Activated CD4-positive, alpha-beta T cell treated with anti-CD3 and anti-CD28 coated beads, Interleukin-10, Interleukin-2, amounts not matched to agents 100 ng/mL and 50 ng/mL, durations not matched to agents 16 hours and 8 hours (primary cell): Measurements from ENCODE around the gene CA5A.

Experiments used
- DNase-seq: peaks from one replicate; pipeline ENCODE4 v3.0.0-alpha.2; 2020

The CA5A gene

DNA sequence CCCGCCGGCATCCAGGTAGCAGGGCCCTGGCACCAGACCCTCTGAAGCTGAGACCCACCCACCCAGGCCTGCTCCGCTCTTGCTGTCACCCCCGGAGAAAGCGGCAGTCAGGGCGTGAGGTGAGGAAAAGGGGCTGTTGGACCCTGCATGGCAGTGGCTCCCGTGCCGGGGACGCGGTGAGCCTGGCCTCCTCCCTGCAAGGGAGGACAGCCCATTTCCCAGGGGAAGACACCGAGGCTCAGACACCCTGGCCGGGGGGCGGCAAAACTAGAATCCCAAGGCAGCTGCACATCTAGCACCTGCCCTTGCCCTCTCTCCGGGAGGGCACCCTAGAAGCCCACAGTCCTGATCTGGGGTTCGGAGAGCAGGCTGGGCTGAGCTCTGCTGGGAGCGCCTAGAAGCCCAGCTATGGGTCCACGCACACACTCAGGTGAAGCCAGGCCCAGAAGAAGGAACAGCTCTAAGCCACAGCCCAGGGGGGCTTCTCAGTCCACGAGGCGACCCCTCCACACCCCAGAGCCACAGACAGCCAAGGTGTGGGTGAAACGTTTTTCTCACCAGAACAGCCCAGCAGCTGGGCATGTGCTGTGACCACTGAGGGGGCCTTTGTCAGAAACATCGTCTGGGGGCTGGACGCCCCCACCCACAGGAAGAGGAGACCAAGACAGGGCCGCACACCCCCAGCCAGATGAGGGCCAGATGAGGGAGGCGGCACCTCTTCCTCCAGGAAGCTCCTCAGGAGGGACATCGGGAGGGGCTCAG, 89.4 kb downstream of the CA5A start:
- no peak for DNase-seq

DNA sequence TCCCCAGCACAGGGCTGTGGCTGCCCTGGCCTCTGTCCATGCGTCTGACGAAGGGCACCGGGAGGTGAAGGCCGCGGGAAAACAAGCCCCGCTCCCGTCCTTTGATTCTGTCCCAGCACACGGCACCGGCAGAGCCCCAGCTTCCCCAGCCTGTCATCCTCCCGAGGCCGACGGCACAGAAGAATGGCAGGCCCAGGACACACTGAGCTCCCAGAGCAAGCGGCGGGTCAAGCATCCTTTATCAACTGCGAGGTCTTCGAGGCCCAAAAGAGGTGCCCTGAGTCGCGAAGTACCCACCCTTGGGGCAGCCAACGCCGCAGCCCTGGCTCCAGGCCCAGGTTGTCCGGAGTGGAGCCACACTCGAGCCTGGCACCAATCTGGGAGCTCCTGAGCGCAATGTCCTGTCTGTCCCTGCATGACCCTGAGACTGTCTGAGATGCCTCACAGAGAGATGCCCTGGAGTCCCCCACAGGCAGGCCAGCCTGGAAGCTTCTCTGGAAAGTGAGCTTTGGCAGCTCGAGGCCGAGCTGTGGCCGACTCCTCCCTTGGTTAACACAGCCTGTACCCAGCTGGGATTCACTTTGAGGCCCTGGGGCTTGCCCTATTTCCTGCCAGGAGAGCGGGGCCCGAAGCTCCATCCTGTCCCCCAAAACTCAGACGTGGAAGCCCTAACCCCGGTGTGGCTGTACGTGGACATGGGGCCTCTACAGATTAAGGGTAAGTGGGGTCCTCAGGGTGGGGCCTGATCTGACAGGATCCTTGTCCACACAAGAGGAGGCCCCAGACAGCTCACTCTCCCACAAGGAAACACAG, 90.3 kb downstream of the CA5A start:
- no peak for DNase-seq

DNA sequence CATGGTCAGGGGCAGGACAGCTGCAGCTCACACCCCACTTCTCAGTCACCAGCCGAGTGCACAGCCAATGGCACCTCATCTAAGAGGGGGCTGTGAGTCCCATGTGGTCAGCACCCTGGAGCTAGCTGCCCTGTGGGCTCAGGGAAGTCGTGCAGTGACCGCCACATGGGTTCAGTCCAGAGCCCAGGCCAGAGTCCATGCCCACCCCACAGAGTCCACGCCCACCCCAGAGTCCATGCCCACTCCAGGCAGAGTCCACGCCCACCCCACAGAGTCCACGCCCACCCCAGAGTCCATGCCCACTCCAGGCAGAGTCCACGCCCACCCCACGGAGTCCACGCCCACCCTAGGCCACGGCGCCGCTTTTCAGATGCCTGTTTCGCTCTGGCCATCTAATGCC, 91.1 kb downstream of the CA5A start:
- no peak for DNase-seq

DNA sequence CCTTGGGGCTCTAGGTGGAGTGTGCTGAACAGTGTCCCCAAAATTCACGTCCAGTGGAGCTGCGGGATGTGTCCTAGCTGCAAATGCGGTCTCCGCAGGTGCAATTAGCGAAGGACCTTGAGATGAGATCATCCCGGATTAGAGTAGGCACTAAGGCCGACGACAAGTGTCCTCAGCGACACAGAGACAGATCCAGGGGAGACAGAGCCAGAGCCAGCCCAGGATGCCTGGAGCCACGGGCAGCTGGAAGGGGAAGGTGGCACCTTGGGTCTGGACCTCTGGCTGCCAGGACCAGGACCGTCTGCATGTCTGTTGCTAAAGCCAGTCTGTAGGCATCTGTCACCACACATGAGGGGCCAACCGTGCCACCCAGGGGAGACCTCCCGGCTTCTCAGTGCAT, 91.5 kb downstream of the CA5A start:
- no peak for DNase-seq

DNA sequence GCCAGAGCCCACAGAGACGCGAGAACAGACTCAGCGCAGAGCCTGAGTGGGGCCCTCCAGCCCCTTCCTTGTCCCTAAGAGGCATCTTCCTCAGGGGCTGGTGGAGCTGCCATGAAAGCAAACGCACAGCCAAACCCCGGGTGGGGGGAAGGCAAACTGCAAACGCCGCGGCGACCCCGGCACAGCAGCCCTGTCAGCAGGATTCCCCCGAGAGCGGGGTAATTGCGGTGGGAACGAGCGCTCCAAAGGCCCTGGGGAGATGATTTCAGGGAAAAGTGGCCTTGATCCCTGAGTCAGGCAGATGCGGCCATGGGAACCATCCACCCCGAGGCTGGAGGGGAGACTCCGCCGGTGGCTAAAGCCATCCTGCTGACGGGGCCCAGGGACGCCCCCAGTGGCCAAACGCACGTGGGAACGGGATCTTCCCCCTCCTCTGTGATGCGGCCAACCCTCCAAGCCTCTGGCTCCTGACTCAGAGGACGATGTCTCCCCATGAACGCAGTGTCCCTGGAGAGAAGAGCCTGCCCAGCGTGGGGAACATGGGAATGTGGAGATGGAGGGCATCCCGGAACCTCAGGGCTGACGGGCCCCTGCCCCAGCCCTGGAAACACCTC, 92.1 kb downstream of the CA5A start:
- no peak for DNase-seq

DNA sequence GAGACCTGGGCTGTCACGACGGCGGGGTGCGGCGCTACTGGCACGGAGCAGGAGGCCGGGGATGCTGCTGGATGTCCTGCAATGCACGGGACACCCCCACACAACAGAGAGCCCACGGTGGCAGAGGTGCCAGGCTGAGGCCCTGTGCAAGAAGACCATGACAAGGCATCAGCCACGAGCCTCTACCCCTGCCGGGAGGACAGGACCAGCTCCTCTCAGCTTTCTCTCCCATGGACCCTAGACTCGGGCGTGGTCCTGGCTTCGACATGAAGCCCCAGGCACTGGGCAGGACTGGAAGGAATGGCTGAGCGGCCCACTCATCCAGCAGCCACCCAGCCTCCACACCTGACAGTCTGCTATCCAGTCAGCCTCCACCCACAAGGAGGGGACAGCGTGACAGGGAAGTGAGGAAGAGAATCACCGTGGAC, 92.6 kb downstream of the CA5A start:
- DNase-seq: no peak

DNA sequence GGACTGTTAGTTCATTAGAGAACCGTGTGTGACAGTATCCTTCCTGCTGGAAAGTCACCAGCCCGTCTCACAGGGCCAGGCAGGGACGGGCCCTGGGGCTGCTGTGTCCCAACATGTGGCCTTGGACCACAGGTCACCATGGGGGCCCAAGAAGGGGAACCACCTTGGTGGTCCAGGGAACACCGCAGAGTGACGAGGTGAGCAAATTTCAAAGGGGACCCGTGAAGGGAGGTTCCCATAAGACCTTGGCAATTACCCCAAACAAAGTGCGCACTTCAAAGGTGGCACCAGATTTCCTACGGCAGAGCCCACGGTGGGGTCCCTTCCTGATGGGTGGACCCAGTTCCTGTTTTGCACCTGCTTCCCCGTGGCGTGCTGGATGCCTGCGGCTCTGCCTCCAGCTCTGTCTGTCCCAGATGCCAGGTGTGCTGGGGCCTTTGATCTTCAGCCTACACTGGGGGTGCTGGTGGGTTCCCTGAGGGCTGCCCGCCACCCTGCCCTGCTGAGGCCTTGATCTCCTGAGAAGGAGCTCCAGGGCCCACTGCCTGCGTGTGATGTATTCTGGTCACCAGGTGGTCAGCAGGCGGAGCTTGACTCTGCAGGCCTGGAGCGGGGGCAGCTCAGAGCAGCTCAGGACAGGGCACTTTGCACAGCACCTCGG, 94.0 kb downstream of the CA5A start:
- no peak for DNase-seq

DNA sequence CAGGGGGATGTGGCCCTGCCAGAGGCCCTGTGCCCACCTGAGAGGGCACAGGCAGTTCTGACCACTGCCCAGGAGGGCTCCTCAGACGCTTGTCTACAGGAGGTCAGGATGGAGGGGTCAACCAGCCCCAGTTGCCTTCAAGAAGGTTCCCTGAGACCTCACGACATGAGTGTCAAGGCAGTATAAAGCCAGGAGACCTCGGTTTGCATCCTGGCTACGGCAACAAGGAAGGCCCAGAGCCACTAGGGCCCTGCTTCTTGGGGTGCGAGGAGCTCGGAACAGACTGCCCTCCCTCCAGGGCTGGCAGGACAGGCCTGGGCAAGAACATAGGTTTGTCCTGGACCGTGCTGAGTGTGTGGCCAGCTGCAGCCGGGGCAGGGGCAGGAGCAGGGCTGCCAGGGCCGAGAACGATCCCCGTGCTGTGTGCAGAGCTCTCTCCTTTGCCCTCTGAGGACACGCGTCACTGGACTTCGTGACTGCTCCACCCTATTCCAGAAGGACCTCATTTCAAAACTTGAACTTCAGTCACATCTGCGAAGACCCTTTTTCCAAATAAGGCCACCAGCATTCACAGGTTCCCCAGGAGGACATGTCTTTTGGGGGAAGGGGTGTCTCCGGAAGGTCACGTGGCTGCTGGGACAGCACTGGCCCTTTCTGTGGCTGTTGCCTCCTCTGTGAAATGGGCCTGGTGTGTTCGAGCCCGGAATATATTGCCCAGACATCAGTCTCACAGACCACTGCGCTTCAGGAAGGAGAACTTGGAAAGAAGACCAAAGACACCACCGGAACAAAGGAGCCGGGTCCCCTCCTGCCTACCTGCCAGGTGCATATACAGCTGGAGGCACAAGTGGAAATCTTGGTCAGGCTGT, 94.8 kb downstream of the CA5A start:
- no peak for DNase-seq

DNA sequence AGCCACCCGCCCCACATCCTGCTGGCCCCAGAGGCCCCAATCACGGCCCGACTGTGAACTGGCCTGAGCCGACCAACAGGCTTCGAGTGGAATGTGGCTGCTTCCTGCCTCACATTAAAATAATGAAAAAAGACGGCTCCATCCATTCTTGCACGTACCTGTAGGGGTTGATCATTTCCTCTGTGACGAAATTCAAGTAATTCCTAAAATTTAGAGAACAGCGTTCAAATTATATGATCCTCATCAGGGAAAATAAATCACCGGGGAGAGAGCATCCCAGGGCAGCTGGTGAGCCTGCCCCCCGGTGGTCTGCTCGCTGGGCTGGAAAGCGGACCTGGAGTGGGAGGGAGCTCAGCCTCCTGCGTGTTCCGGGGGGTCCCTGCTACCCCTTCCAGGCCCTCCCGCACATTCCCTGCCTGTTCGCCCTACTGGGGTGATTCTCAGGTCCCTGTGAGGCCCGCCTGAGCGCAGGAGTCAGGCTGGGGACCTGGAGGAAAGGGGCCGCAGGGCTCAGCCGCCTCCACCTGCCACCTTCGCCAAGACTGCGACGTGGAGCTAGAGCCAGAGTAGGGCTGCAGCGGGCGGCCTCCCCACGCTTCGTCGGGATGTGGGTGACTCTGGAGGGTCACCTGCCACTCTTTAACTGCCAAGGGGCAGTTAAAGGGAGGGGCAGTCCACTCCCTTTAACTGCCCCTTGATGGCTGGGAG, 95.9 kb downstream of the CA5A start:
- no peak for DNase-seq

DNA sequence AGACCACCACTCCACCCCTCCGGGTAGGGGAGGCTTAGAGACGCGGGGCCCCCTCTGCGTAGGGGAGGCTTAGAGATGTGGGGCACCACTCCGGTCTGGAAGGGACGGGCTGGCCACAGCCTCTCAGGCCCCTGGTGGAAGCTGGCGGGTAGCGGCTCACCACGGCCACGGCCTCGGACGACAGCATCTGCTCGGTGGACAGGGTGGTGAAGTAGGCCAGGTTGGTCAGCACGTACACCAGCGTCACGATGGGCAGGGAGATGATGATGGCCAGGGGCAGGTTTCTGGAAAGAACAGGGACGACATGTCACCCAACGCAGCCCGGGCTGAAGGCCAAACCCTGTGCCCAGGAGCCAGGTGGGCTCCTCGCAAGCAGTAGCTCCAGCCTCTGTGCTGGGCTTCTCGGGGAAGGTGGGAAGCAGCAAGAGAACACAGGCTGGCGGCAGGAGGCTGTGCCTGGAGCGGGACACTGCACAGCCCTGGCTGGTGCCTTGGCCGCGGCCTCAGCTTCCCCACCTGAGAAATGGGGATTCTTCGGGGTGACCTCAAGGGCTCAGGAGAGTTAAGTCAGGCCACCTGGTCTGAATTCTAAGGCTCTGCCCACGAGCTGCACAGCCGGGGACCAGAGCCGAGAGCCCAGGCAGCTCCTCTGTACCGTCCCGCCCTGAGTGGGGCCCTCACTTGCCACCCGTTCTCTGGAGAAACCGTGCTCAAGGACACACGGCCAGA, 96.6 kb downstream of the CA5A start:
- DNase-seq: no peak

DNA sequence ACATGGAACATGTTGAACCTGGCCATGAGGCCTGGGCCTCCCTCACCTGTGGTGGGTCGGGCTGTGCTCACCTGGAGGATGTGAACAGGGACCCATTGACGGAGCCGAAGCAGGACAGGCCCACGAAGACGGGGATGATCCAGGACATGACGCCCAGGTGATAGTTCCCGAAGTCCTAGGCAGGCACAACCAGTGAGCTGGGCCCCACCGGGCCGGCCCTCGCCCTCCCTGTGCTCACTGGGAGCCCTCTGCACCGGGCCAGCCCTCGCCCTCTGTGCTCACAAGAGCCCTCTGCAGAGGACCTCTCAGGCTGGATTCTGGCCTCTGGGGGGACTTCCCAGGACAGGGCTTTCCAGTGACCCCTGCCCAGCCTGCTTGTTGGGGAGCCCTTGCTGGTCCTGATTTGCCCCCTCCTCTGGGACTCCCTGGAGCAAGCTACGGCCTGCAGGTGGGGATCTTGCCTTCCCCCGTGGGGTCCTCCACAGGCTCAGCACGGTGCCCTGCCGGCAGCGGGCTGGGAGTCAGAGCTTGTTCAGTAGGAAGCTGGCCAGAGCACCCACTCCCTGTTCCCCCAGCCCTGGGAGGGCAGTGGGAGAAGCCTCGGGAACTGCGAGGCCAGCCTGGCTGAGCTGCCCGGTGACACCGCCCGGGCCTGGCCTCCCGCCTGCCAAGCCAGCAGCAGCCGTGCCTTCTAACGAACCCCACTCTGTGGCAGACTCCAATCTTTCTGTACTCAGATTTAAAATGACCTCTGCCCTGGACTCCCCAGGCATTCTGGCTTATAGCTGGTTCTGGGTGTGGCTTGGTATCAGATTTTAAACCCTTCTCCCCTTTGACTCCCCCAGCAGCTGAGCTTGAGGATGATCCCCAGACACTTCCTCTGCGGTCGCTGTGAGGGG, 97.4 kb downstream of the CA5A start:
- DNase-seq: no peak
